A549 (cell line): ENCODE measurements around the gene CSDE1. TPM values are rescaled to one million over a fixed set of nuclear protein-coding genes. Genes with fewer than 3 reads are reported as not detected.
"Not testable (repeated sequence)": the region's sequence is repeated elsewhere in the genome, so short reads cannot be mapped to it uniquely, and the experiment has no call there.

Experiments
- ATAC-seq, 2 experiments: fragments of 200-7000 bp in 1 of 2; fragments of >200 bp in 1 of 2; cut with Nextera tagmentation in 1 of 2; cut with Tn5 transposase in 1 of 2; 3 replicates each; pipeline versions ENCODE4 v1.8.0 to v1.9.1; 2018 to 2020; ENCODE audit warnings: mild to moderate bottlenecking in 1 of 2, moderate library complexity in 1 of 2
- CTCF ChIA-PET: fragments of 300-600 bp; sonication (Branson Sonifier 250); formaldehyde crosslinking; extraction: SDS; loops from one replicate; lab custom pipeline; 2021; ENCODE audit warnings: antibody characterized with exemption, inconsistent platforms; lab: Yijun Ruan, JAX
- POLR2A ChIA-PET: fragments of 350-600 bp; formaldehyde crosslinking; extraction: SDS; loops from one replicate; lab custom pipeline; 2021; ENCODE audit warnings: antibody characterized with exemption, inconsistent platforms; lab: Yijun Ruan, JAX
- DNase-seq, 2 experiments: peaks; one replicate each; pipeline versions ENCODE4 v3.0.0 to v3.0.0-alpha.2; 2011 to 2016; ENCODE audit warnings: low read depth in 1 of 2, low spot score in 1 of 2
- FAIRE-seq: peaks from 2 replicates; lab custom pipeline; 2011; peaks lifted over from hg19 to GRCh38; lab: Jason Lieb, UNC
- H3K27ac ChIP-seq, 2 experiments: fragments of >200 bp; sonication (Bioruptor Twin); formaldehyde crosslinking; 3 replicates each; pipeline ENCODE4 v1.5.1; 2016 to 2017
- H3K4me1 ChIP-seq: fragments of >200 bp; sonication (Bioruptor Twin); formaldehyde crosslinking; 3 replicates; pipeline ENCODE4 v1.6.1; 2016
- H3K4me2 ChIP-seq: fragments of >200 bp; sonication (Bioruptor Twin); formaldehyde crosslinking; 3 replicates; pipeline ENCODE4 v1.6.1; 2016
- H3K4me3 ChIP-seq: fragments of >200 bp; sonication (Bioruptor Twin); formaldehyde crosslinking; 3 replicates; pipeline ENCODE4 v1.5.1; 2016
- H3K9me3 ChIP-seq: fragments of >200 bp; sonication (Bioruptor Twin); formaldehyde crosslinking; 3 replicates; pipeline ENCODE4 v1.6.1; 2016
- BHLHE40 ChIP-seq: IDR thresholded peaks from 2 replicates; pipeline ENCODE4 v1.6.1; 2012; ENCODE audit warnings: low read depth, low read length, inconsistent platforms
- CBX2 ChIP-seq: fragments of 200-600 bp; sonication (generic); IDR thresholded peaks from 2 replicates; pipeline ENCODE4 v1.6.1; 2016; ENCODE audit warnings: low read depth, mild to moderate bottlenecking, borderline replicate concordance
- CEBPB ChIP-seq, 2 experiments: fragments of >200 bp in 1 of 2; sonication (Bioruptor Twin) in 1 of 2; formaldehyde crosslinking in 1 of 2; IDR thresholded peaks; 2 replicates each; pipeline ENCODE4 v1.6.1; 2012 to 2016
- EHF ChIP-seq: fragments of 250-450 bp; sonication (Bioruptor Pico); IDR thresholded peaks from 2 replicates; pipeline ENCODE4 v1.5.0; 2020; ENCODE audit warnings: mild to moderate bottlenecking
- EP300 ChIP-seq, 2 experiments: fragments of >200 bp; sonication (Bioruptor Twin); formaldehyde crosslinking; IDR thresholded peaks; 2 replicates in 1 of 2; 3 replicates in 1 of 2; pipeline ENCODE4 v1.6.1; 2016 to 2017
- ESRRA ChIP-seq: fragments of 150-350 bp; IDR thresholded peaks from 2 replicates; pipeline ENCODE4 v1.6.1; 2014; ENCODE audit warnings: mild to moderate bottlenecking, low read length, borderline replicate concordance
- FOSB ChIP-seq: fragments of 250-450 bp; sonication (Bioruptor Pico); IDR thresholded peaks from 2 replicates; pipeline ENCODE4 v1.5.0; 2020; ENCODE audit warnings: mild to moderate bottlenecking, moderate library complexity
- FOSL2 ChIP-seq, 2 experiments: fragments of 450-650 bp in 1 of 2; fragments of >200 bp in 1 of 2; sonication (Bioruptor Twin) in 1 of 2; formaldehyde crosslinking; IDR thresholded peaks; 2 replicates each; pipeline versions ENCODE4 v1.5.0 to v1.6.1; 2016 to 2020; ENCODE audit warnings: mild to moderate bottlenecking in 1 of 2, moderate library complexity in 1 of 2
- FOXS1 ChIP-seq: fragments of 250-450 bp; sonication (Bioruptor Pico); IDR thresholded peaks from 2 replicates; pipeline ENCODE4 v1.5.0; 2020; ENCODE audit warnings: mild to moderate bottlenecking, moderate library complexity
- GATA3 ChIP-seq: IDR thresholded peaks from 2 replicates; pipeline ENCODE4 v1.6.1; 2012; ENCODE audit warnings: borderline replicate concordance
- HDAC2 ChIP-seq: fragments of 200-600 bp; sonication (generic); IDR thresholded peaks from 2 replicates; pipeline ENCODE4 v1.6.1; 2016
- HES2 ChIP-seq: fragments of >200 bp; sonication (Bioruptor Twin); formaldehyde crosslinking; IDR thresholded peaks from 2 replicates; pipeline ENCODE4 v1.6.1; 2016
- HOXB5 ChIP-seq: fragments of 250-450 bp; sonication (Bioruptor Pico); IDR thresholded peaks from 2 replicates; pipeline ENCODE4 v1.5.0; 2020; ENCODE audit warnings: mild to moderate bottlenecking, moderate library complexity
- JUN ChIP-seq, 2 experiments: fragments of >200 bp; sonication (Bioruptor Twin); formaldehyde crosslinking; IDR thresholded peaks; 2 replicates in 1 of 2; 3 replicates in 1 of 2; pipeline ENCODE4 v1.6.1; 2016 to 2017
- JUNB ChIP-seq: fragments of >200 bp; sonication (Bioruptor Twin); formaldehyde crosslinking; IDR thresholded peaks from 2 replicates; pipeline ENCODE4 v1.6.1; 2016
- POLR2A ChIP-seq: IDR thresholded peaks from 2 replicates; pipeline ENCODE4 v1.6.1; 2012; ENCODE audit warnings: mild to moderate bottlenecking, low read length
- POLR2AphosphoS2 ChIP-seq: conservative IDR thresholded peaks from 2 replicates; pipeline ENCODE4 v1.6.1; 2012; ENCODE audit warnings: low read length, improper control_type of control experiment, inconsistent platforms
- RARB ChIP-seq: fragments of 250-450 bp; sonication (Bioruptor Pico); IDR thresholded peaks from 2 replicates; pipeline ENCODE4 v1.8.0; 2021; ENCODE audit warnings: mild to moderate bottlenecking, moderate library complexity
- RCOR1 ChIP-seq: fragments of 150-350 bp; IDR thresholded peaks from 2 replicates; pipeline ENCODE4 v1.6.1; 2014; ENCODE audit warnings: antibody characterized with exemption, low read length, low read depth
- SMC3 ChIP-seq: fragments of >200 bp; sonication (Bioruptor Twin); formaldehyde crosslinking; IDR thresholded peaks from 3 replicates; pipeline ENCODE4 v1.6.1; 2018; ENCODE audit warnings: inconsistent platforms
- TFCP2L1 ChIP-seq: fragments of 250-450 bp; sonication (Bioruptor Pico); IDR thresholded peaks from 2 replicates; pipeline ENCODE4 v1.5.0; 2021; ENCODE audit warnings: mild to moderate bottlenecking
- TP53 ChIP-seq: fragments of 250-450 bp; sonication (Bioruptor Pico); IDR thresholded peaks from 2 replicates; pipeline ENCODE4 v1.5.0; 2021; ENCODE audit warnings: mild to moderate bottlenecking, moderate library complexity
- ZC3H11A ChIP-seq: fragments of 450-650 bp; IDR thresholded peaks from 2 replicates; pipeline ENCODE4 v1.6.1; 2014; ENCODE audit warnings: antibody characterized with exemption, mild to moderate bottlenecking
- ZFP36 ChIP-seq: fragments of 450-650 bp; IDR thresholded peaks from 2 replicates; pipeline ENCODE4 v1.6.1; 2014; ENCODE audit warnings: borderline replicate concordance; ENCODE audit not compliant: partially characterized antibody
- ZSCAN20 ChIP-seq: fragments of 250-450 bp; sonication (Bioruptor Pico); IDR thresholded peaks from 2 replicates; pipeline ENCODE4 v1.8.0; 2022; ENCODE audit warnings: mild to moderate bottlenecking, moderate library complexity
- WGBS: methylation state at CpG from one replicate; pipeline ENCODE4 v1.1.6; 2017; ENCODE audit errors: missing lambda C conversion rate; 5-methylcytosine and 5-hydroxymethylcytosine counted together
- polyA plus RNA-seq, 4 experiments: library from polyadenylated mRNA; depleted of rRNA in 3 of 4; stranded (reverse); fragments of >200 nt; fragmentation: RNase III in 1 of 4; extraction: RNeasy Plus Mini Kit Qiagen cat#74134 plus additional on column Dnase treatment in 1 of 4; gene quantifications; 2 replicates in 3 of 4; 3 replicates in 1 of 4; pipeline ENCODE4 v1.2.3, GENCODE V29; 2011 to 2017
- TF ChIP-seq, protein P1 (sequence below): IDR thresholded peaks from 2 replicates; pipeline ENCODE4 v1.6.1; 2012; ENCODE audit warnings: low read depth, borderline replicate concordance
- TF ChIP-seq, protein P2 (sequence below): IDR thresholded peaks from 2 replicates; pipeline ENCODE4 v1.6.1; 2012

The CSDE1 gene
- polyA plus RNA-seq, 2 of the 4 experiments (the other 2 are of a cell fraction) = 199 to 236 TPM

- H3K4me1 ChIP-seq, DNase-seq, ATAC-seq, FAIRE-seq, CTCF ChIA-PET, H3K4me2 ChIP-seq, H3K27ac ChIP-seq, POLR2A ChIA-PET, H3K4me3 ChIP-seq, H3K9me3 ChIP-seq: not testable (repeated sequence)
- WGBS = 94% methylated on average over 4 of the region's 4 CpGs
These were observed 18.9 kb upstream of the CSDE1 start for GRCh38 chr1:114776726-114777125.

GRCh38 chr1:114771992-114772391 lies 14.2 kb upstream of the CSDE1 start:
- FAIRE-seq = no peak
- CTCF ChIA-PET = no interaction called here
- WGBS = 81% methylated on average over 1 of the region's 1 CpG

DNA sequence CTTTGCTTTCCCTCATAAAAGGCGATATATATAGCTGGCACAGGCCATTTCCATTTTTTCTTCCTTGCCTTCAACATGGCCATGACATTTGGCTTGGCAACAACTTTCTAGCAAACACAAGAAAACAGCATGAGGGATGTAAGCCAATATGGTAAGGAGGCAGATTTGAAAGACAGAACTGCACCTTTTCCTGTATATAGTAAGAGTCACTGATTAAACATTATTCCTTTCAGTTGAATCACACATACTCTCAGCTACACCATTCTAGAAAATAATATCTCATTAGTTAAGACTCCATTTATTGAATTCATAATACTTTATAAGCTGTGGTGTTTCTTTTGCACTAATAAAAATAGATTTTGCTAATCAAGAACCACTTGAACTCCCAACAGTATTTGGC lies 13.2 kb upstream of the CSDE1 start:
- WGBS = 85% methylated on average over 1 of the region's 1 CpG
- no peak overlapping the region for H3K4me3 ChIP-seq
- DNase-seq = no peak
- CTCF ChIA-PET = no interaction called here
- no peak for FAIRE-seq
- TF ChIP-seq POLR2AphosphoS2 (no peak), JUN (IDR thresholded peaks at IDR 0.05) (no peak), EP300 (IDR thresholded peaks at IDR 0.05) (no peak), ESRRA (no peak), POLR2A (no peak), FOSB (CRISPR knock-in tag) (no peak), FOSL2 (IDR thresholded peaks at IDR 0.05) (no peak), FOSL2 (CRISPR knock-in tag; IDR thresholded peaks at IDR 0.05) (no peak), CEBPB (IDR thresholded peaks at IDR 0.05) (no peak), GATA3 (no peak), ZFP36 (no peak), EHF (CRISPR knock-in tag) (no peak), SMC3 (no peak), TP53 (CRISPR knock-in tag) (no peak), FOXS1 (CRISPR knock-in tag) (no peak), BHLHE40 (no peak)
- TF ChIP-seq, protein P1, sequence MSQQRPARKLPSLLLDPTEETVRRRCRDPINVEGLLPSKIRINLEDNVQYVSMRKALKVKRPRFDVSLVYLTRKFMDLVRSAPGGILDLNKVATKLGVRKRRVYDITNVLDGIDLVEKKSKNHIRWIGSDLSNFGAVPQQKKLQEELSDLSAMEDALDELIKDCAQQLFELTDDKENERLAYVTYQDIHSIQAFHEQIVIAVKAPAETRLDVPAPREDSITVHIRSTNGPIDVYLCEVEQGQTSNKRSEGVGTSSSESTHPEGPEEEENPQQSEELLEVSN = no peak
- no peak for ATAC-seq
- no peaks in the 10 kb centered on the region for H3K9me3 ChIP-seq
- H3K27ac ChIP-seq = no peak overlapping the region
- POLR2A ChIA-PET = interaction anchor here (0.8 kb wide), 1 partner anchor 10 kb away, joined by 3 read pairs; the partner anchor contains the start of gene SIKE1
- H3K4me1 ChIP-seq = no peaks in the 10 kb centered on the region
- H3K4me2 ChIP-seq = no peak overlapping the region

More at GRCh38 chr1:114771992-114772391, 14.2 kb upstream of the CSDE1 start:
- ATAC-seq = no peak
- H3K4me2 ChIP-seq = no peak overlapping the region
- DNase-seq = no peak
- TF ChIP-seq CBX2 (no peak), HDAC2 (no peak), GATA3 (no peak)
- H3K4me3 ChIP-seq = no peak overlapping the region
- H3K9me3 ChIP-seq = no peaks in the 10 kb centered on the region
- POLR2A ChIA-PET = no interaction called here
- no peak overlapping the region for H3K27ac ChIP-seq
- no peaks in the 10 kb centered on the region for H3K4me1 ChIP-seq

GRCh38 chr1:114764689-114765088 lies 6.9 kb upstream of the CSDE1 start:
- POLR2A ChIA-PET = interaction anchor here (1.0 kb wide), 1 partner anchor 16 kb away, joined by 4 read pairs; the partner anchor contains the start of gene SIKE1
- WGBS = 78% methylated on average over 4 of the region's 4 CpGs

More at GRCh38 chr1:114764689-114765088, 6.9 kb upstream of the CSDE1 start:
- CTCF ChIA-PET = no interaction called here
- DNase-seq (no peak), ATAC-seq (no peak), FAIRE-seq (no peak)
- Histone ChIP-seq H3K9me3 (no peaks in the 10 kb centered on the region), H3K4me3 (no peak overlapping the region), H3K4me1 (no peaks in the 10 kb centered on the region), H3K4me2 (no peak overlapping the region), H3K27ac (no peak overlapping the region)
- TF ChIP-seq FOSL2 (IDR thresholded peaks at IDR 0.05) (no peak), FOSL2 (CRISPR knock-in tag; IDR thresholded peaks at IDR 0.05) (no peak), HES2 (no peak), RCOR1 (no peak), EHF (CRISPR knock-in tag) (no peak), TFCP2L1 (CRISPR knock-in tag) (no peak), HOXB5 (CRISPR knock-in tag) (no peak), JUNB (no peak), ZSCAN20 (CRISPR knock-in tag) (no peak), ZC3H11A (no peak), RARB (no peak), HDAC2 (no peak)
- TF ChIP-seq, protein P2, sequence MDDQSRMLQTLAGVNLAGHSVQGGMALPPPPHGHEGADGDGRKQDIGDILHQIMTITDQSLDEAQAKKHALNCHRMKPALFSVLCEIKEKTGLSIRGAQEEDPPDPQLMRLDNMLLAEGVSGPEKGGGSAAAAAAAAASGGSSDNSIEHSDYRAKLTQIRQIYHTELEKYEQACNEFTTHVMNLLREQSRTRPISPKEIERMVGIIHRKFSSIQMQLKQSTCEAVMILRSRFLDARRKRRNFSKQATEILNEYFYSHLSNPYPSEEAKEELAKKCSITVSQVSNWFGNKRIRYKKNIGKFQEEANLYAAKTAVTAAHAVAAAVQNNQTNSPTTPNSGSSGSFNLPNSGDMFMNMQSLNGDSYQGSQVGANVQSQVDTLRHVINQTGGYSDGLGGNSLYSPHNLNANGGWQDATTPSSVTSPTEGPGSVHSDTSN = no peak
